Gastrocnemius medialis (tissue), 4 donors: Measurements from ENCODE around the gene DPYSL3.

Experiments used
- CTCF ChIP-seq, 5 experiments: fragments of 450-650 bp in 3 of 5; fragments of 200-600 bp in 2 of 5; sonication (generic) in 2 of 5; IDR thresholded peaks in 4 of 5; conservative IDR thresholded peaks in 1 of 5; 1 replicate in 4 of 5; 2 replicates in 1 of 5; pipeline ENCODE4 v1.5.1; 2016 to 2019; ENCODE audit warnings: antibody characterized with exemption in 5 of 5, mild to moderate bottlenecking in 3 of 5, moderate library complexity in 3 of 5
- POLR2A ChIP-seq, 2 donors: fragments of 450-650 bp; IDR thresholded peaks; one replicate each; pipeline ENCODE4 v1.6.1; 2017; ENCODE audit warnings: antibody characterized with exemption in 2 of 2, mild to moderate bottlenecking in 2 of 2, moderate library complexity in 2 of 2

GRCh38 chr5:147393874-147394672 lies 115.8 kb downstream of the DPYSL3 start:
- TF ChIP-seq CTCF (IDR thresholded peaks at IDR 0.05 in 4 of 5, conservative IDR thresholded peaks at IDR 0.05 in 1 of 5) (peak in 2 of 5 experiments; percentile 7 to 8), POLR2A (IDR thresholded peaks at IDR 0.05) (no peak)
